HG03565 (cell line): Measurements from ENCODE around the gene BAG3.

Experiments used
- ATAC-seq: cut with Tn5 transposase; IDR thresholded peaks from one replicate; pipeline ENCODE4 v1.9.1; 2021; ENCODE audit warnings: mild to moderate bottlenecking, moderate library complexity; ENCODE audit not compliant: unreplicated experiment

The BAG3 gene

GRCh38 chr10:119725828-119726675 lies 74.9 kb downstream of the BAG3 start, which contains the start of gene INPP5F:
INPP5F (plus strand) TSS chr10:119726050; CDS start chr10:119726263, 213 bp downstream.
- ATAC-seq = peak; percentile 74

- ATAC-seq = no peak
Observed at GRCh38 chr10:119726676-119727261, 75.6 kb downstream of the BAG3 start.
